HG03135 (cell line): ENCODE measurements around the gene SPTLC1.

Experiments
- ATAC-seq: cut with Tn5 transposase; IDR thresholded peaks from one replicate; pipeline ENCODE4 v1.9.1; 2021; ENCODE audit warnings: mild to moderate bottlenecking, moderate library complexity; ENCODE audit not compliant: unreplicated experiment

The SPTLC1 gene

GRCh38 chr9:92097997-92098482 lies 17.2 kb downstream of the SPTLC1 start:
- no peak for ATAC-seq

- no peak for ATAC-seq
These were observed 20.0 kb downstream of the SPTLC1 start for GRCh38 chr9:92095236-92095635.

DNA sequence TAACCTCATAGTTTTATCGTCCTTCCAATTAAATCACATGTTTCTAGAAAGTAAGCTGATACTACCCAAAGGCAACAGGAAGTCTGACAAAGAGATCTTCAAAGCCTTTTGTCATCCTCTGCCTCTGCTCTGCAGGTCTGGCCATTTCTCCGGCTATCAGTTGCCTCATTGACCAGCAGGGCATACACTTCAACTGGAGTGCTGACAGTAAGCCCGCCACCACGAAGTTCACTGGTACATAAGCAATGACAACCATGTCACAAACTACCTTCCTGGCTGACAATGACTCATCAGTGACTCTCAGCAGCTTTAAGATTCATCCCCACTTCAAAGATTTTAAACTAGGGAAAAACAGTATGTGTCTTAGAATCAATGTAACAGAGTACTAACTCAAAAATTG lies 20.6 kb downstream of the SPTLC1 start:
- no peak for ATAC-seq

GRCh38 chr9:92077888-92078287 lies 37.3 kb downstream of the SPTLC1 start:
- ATAC-seq, result no peak

- ATAC-seq, result no peak
These were observed 43.6 kb downstream of the SPTLC1 start for GRCh38 chr9:92071634-92072033.

DNA sequence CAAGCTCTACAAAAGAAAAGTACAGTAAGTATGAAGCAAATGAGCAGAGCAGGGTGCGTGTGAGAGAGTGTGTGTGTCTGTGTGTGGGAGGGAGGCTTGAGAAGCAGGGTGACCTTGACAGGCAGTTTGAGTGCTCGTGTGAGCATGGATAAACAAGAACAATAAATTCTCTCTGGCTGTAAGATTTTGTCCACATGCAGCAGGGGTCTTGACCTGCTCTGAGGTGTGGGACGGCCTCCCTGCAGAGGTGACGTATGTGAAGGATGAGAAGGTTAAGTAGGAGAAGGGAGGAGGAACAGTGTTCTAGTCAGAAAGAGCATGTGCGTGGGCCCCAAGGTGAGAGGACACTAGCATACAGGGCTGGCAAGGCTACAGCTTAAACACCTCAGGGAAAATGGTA lies 49.0 kb downstream of the SPTLC1 start:
- no peak for ATAC-seq

- no peak for ATAC-seq
These were observed 50.5 kb downstream of the SPTLC1 start for GRCh38 chr9:92064711-92065110.

DNA sequence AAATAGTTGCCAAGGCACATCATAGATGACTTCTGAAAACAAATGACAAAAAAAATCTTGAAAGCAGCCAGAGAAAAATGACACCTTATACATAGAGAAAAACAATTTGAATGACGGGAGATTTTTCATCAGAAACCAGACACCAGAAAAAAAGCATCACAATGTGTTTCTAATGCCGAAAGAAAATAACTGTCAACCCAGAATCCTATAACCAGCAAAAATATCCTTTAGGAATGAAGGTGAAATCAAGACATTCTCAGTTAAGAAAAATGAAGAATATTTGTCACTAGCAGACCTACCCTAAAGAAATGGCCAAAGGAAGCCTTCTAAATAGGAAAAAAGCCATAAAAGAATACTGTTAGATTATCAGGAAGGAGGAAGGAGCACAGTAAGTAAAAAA lies 54.0 kb downstream of the SPTLC1 start:
- no peak for ATAC-seq

- no peak for ATAC-seq
These were observed 55.6 kb downstream of the SPTLC1 start for GRCh38 chr9:92059661-92060060.

- ATAC-seq, result no peak
These were observed 56.3 kb downstream of the SPTLC1 start for GRCh38 chr9:92058723-92059444.

GRCh38 chr9:92058026-92058425 lies 57.2 kb downstream of the SPTLC1 start:
- ATAC-seq, result no peak

DNA sequence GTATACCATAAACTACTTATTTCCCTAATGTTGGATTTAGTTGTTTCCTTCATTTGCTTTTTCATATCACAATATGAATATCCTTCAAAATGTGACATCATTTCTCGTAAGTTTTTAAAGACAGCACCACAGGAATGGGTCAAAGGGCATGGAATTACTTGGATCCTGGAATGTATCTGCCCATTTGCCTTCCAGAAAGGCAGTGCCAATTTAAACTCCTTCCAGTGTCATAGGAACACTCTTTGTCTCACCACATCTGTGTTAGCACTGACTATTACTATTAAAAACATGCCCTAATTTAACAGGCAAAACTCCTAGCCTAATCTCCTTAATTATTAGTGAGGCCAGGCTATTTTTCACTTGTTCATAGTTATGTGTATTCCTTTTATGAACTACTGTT lies 58.0 kb downstream of the SPTLC1 start:
- no peak for ATAC-seq

DNA sequence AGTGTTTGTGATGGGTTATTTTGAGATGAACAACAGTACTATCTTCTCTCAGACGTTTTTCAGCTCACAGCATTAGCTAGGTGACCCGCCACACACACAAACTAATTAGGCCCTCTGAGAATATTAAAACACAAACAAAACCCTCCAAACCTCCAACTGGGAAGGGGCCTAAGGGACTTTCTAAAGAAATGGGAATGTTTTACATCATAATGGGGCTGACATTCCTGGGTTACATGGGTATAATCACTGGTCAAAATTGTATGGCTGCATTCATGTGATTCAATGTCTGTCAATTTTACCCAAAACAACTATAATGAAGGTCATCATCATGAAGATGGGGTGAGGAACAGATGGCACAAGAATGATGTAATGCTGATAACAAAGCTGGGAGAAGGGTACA lies 59.6 kb downstream of the SPTLC1 start:
- ATAC-seq, result no peak

DNA sequence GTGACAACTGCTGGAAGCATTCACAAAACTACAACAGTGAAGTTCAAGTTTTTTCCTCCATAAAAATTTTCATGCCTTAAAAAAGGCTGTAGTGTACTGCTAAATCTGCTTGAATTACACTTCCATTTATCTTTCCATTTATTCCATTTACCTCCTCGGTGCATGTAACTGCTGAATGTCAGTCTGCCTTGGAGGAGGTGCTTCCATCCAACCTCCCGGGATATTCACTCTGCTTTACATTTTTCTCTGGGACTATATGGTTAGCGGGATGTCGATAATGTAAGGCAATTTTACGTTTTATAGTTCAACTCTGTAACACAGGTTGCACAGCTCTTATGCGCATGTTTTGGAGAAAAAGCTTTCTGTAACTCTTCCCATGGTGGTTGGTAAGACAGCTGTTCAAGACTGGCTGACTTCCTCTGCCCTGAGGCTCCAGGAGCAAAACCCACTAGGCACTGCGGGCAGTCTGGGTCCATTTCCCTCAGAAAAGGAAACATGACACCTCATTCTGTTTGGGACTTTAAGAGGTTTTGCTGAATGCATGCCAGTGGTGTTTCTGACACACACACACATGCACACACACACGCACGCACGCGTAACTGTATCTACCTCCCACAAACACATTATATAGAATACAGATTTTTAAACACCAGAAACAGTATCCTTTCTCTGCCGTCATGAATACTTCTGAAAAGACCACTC lies 66.1 kb downstream of the SPTLC1 start:
- ATAC-seq, result no peak

DNA sequence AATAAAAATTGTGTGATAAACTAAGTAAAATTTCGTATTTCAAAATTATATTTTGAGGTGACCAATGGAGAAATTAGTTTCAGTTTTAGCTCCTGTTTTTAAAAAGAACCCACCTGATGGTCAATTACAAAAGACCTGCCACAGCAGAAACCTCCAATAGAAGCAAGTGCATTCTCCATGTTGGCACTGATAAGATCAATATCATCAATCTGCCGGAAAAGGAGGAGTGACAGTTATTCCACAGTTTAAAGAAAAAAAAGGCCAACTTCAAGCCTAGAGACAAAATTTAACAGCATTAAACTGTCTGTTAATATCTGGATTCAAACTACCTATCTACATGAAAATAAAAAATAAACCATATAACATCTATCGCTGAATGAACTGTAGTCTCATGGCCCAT lies 67.7 kb downstream of the SPTLC1 start:
- no peak for ATAC-seq

GRCh38 chr9:92046676-92047075 lies 68.5 kb downstream of the SPTLC1 start:
- no peak for ATAC-seq

GRCh38 chr9:92044936-92045335 lies 70.3 kb downstream of the SPTLC1 start:
- ATAC-seq, result no peak

DNA sequence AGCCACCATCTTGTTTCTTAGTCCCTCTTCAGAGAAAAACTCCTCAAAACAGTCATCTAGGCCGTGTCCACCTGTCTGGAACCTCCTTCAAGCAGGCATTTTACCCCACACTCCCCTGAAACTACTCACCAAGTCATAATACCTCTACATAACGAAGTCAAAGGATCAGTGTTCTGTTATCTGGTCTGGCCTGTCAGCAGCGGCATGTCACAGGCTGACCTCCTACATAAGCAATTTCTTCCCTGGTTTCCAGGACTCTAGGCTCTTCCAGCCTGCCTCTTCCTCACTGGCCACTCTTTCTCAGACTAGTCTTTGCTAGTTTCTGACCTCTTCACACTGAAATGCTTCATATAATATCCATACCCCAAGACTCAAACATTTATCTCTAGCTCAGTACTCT lies 72.2 kb downstream of the SPTLC1 start:
- no peak for ATAC-seq

DNA sequence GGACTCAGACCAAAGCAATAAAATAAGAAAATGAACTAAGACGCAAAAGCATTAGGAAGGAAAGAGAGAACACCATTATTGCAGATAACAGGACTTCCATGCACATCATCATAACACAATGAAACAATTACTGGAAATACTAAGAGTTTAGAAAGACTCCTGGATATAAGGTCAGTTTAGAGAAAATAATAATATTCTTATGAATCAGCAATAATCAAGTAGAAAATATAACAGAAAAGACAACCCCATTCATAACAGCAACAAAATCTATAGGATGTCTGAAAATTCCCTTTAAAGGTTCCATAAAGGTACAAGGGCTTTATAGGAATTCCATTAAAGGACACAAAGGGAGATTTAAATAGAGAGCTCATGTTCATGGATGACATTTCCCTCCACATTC lies 73.0 kb downstream of the SPTLC1 start:
- no peak for ATAC-seq

- ATAC-seq, result no peak
These were observed 78.5 kb downstream of the SPTLC1 start for GRCh38 chr9:92036756-92037155.

- ATAC-seq, result no peak
These were observed 78.8 kb downstream of the SPTLC1 start for GRCh38 chr9:92036411-92036746.

GRCh38 chr9:92035687-92036410 lies 79.4 kb downstream of the SPTLC1 start:
- ATAC-seq, result no peak
